GM21825 (cell line): Measurements from ENCODE around the gene ARID1B.
"Not testable (repeated sequence)": the region's sequence is repeated elsewhere in the genome, so short reads cannot be mapped to it uniquely, and the experiment has no call there.

ENCODE experiments used
- ATAC-seq: cut with Tn5 transposase; IDR thresholded peaks from one replicate; pipeline ENCODE4 v1.9.1; 2021; ENCODE audit warnings: mild to moderate bottlenecking, moderate library complexity; ENCODE audit not compliant: unreplicated experiment

The ARID1B gene

GRCh38 chr6:156982168-156982567 lies 205.0 kb downstream of the ARID1B start:
- ATAC-seq: no peak

DNA sequence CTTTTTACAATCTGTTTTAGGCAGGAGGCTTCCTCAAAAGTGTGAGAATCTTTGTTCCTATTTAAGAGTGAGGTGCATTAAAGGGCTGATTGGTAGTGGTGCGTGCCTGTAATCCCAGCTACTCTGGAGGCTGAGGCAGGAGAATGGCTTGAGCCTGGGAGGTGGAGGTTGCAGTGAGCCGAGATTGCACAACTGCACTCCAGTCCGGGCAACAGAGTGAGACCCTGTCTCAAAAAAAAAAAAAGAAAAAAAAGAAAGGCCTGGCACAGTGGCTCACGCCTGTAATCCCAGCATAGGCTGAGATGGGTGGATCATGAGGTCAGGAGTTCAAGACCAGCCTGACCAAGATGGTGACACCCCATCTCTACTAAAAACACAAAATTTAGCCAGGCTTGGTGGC lies 205.7 kb downstream of the ARID1B start:
- ATAC-seq: not testable (repeated sequence)

GRCh38 chr6:156984178-156984738 lies 207.1 kb downstream of the ARID1B start:
- ATAC-seq: no peak

DNA sequence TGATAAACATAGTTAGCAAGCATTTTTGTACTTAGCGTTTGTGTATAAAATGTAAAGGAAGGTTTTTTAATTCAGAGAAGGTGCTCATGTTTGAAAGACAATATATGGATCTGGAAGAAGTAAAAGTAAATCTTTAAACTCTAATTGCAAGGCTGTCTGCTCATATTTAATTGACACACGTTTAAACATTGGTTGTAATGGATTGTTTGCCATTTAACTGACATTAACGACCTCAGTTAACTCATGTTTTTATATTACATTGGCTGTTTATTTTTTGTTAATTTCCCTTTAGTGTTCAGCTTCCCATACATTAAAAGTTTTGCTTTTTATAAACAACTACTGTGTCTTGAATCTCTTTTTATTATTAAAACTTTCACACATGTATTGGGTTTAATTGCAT lies 208.1 kb downstream of the ARID1B start:
- ATAC-seq: no peak

- ATAC-seq: peak; percentile 84
Measured at GRCh38 chr6:156988276-156989158, 211.3 kb downstream of the ARID1B start.

- no peak for ATAC-seq
Measured at GRCh38 chr6:156989159-156989806, 212.1 kb downstream of the ARID1B start.

DNA sequence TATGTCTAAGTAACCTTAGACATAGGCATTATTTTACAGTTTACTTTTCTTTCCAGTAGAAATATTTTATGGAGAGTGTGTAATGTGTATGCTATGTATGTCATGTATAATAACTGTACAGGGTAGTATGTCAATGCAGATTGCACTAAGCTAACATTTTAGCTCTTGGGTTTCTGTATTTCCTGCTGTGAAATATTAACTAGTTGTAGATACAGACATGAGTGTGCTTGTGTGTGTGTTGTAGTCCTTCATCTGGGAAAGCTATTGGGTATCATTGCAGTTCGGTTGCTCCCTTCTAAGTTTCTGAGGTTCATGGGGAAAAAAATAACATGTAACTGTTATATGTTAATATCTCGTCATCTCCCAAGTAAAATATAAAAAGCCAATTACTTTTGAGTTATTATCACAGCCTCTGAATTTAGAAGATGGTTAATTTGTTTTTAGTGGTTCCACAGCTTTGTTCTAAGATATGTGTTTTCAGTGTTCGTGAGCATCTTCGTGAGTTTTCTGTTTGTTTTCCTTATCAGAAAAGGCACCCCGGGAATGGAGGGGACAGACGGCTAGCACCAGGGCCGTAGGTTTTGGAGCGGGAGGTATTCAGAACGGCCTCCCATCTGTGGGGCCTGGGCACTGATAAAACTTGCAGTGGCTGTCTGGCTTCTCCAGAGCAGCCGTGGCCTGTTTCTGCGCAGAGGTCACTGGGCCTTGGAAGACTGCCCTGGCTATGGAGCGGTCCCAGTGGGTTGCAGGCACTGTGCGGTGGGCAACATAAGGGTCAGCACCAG lies 215.0 kb downstream of the ARID1B start:
- ATAC-seq: no peak

DNA sequence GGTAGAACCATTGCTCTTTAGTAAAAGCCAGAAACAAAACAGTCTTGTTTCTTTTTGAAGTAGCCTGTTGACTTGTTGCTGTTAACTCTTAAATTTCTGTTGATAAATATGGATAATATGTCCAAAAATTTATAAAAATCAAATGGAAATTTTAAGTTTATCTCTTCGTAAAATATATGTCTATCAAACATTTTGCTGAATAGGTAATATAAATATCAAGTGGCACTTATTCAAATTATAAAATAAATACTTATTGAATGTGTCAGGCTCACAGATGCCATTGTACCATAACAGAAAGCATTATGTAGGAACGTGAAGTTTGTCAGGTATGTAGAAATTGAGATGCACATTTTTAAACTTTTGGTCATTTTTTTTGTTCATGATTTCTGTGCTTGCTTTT lies 216.5 kb downstream of the ARID1B start:
- ATAC-seq: no peak

DNA sequence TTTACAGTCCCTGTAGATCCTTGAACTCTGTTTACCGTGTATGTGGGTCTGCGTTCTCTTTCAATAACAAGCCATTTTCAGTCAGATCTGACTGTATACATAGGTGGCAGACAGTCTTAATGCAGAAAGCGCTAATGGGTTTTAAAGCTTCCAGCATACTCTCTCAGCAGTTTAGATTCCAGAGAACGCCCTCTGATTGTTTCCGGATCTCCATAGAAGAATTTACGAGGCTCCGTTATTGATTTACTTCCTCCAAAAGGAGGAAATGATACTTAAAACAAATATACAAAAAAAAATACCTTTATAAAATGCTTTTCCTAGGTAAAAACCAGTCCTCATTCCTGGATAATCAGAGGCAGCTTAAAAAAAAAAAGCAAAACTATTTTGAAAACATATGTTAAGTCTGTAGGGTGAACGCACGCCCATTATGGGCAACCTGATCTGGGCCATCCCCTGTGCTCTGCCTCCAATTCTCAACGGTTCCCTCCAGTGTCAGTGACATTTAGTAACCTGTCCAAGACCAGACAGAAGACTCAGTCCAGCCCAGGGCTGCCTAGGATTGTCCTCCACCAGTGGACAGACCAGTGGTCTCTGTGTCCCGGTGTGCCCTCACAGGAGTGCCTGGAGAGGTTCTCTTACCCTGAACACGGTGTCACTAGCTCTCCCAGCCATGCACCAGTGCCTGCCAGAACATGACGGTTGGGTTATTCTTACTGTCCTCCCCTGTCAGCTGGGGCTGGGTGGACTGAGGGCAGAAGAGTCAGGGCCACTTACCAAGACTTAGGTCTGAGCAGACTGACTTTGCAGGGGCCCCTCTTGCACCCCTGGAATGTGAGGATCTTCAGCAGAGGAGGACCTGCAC lies 217.3 kb downstream of the ARID1B start:
- no peak for ATAC-seq

GRCh38 chr6:156995502-156995901 lies 218.3 kb downstream of the ARID1B start:
- no peak for ATAC-seq

GRCh38 chr6:156996265-156996664 lies 219.1 kb downstream of the ARID1B start:
- no peak for ATAC-seq

DNA sequence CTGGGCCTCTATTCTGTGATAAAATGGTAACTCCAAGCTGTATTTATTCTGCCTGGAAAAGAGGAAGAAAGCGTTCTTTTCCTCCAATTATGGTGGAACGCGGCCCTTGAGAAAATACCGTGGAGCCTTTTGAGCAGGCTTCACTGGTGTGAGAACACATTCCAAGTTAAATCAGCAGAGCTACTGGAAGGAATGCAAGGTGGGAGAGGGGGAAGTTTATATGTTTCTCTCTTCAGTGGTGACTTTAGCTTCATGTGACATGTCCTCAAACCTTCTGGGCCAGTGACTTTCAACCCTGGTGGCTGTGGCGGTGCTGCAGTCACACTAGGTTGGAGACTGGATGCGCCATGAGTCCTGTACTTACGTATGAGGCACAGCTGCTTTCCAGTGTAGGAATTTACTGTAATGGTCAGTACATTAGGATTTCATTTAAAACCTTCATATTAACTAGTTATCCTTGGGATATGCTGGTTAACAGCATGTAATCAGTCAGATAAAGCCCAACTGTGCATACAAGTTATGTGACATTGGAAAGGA lies 221.7 kb downstream of the ARID1B start:
- ATAC-seq: no peak

GRCh38 chr6:156999762-157000161 lies 222.6 kb downstream of the ARID1B start:
- no peak for ATAC-seq

GRCh38 chr6:157001716-157002115 lies 224.5 kb downstream of the ARID1B start:
- ATAC-seq: no peak

DNA sequence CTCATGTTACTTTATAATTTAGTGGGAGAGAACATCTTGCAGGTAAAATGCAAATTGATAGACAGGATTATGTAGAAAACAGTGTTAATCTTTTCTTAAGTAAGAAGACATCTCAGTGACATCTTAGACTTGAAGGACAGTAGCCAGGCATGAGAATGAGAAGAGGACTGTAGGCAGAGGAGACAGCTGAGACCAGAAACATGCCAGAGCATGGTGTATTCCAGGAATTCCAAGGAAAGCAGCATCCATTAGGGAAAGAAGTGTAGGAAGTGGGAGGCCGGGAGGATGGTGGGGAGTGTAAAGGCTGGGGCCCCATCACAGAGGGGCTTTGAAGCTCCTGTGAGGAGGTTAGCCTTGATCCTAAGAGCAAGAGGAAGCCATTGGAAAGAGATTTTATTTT lies 225.6 kb downstream of the ARID1B start:
- no peak for ATAC-seq

GRCh38 chr6:157005940-157006339 lies 228.8 kb downstream of the ARID1B start:
- no peak for ATAC-seq

DNA sequence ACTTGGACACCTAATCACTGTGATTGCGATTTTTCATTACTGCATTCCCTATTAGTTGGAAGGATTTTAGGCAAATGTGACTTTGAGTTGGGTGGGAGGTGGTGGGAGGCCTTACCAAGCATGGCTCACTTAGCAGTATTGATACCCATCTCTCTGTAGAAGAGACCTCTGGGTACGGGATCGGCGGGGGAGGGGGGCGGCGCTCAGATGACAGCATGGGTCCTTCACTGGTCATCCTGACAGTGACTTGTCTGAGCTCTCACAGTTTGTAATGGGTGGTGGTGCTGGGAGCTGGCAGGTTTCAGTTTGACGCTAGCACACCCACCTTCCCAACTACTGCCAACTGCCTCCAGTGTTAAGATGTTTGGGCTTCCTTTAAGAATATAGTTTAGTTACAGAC lies 231.4 kb downstream of the ARID1B start:
- ATAC-seq: no peak

- no peak for ATAC-seq
Measured at GRCh38 chr6:157012355-157012754, 235.2 kb downstream of the ARID1B start.

- ATAC-seq: no peak
Measured at GRCh38 chr6:157013649-157014304, 236.6 kb downstream of the ARID1B start.
